Gastrocnemius medialis (tissue), 4 donors: ENCODE data around the gene DOCK3. TPM values are rescaled to one million over a fixed set of nuclear protein-coding genes. Genes with fewer than 3 reads are reported as not detected.
"Not testable (repeated sequence)": the region's sequence is repeated elsewhere in the genome, so short reads cannot be mapped to it uniquely, and the experiment has no call there.

Experiments used
- ATAC-seq, 2 donors: fragments of 150-250 bp; one replicate each; pipeline ENCODE4 v1.9.1; 2016
- DNase-seq, 2 donors: peaks; one replicate each; pipeline ENCODE4 v3.0.0-alpha.2; 2019
- H3K27ac ChIP-seq, 4 donors: fragments of 200-600 bp; sonication (generic); 1 replicate in 1 of 4; 2 replicates in 3 of 4; pipeline ENCODE4 v1.5.1; 2016 to 2018; ENCODE audit warnings: mild to moderate bottlenecking in 2 of 4, moderate library complexity in 1 of 4
- H3K27me3 ChIP-seq, 3 donors: fragments of 200-600 bp; sonication (generic) in 2 of 3; 1 replicate in 1 of 3; 2 replicates in 2 of 3; pipeline versions ENCODE4 v1.5.1 to v1.6.0; 2016 to 2019; ENCODE audit warnings: mild to moderate bottlenecking in 1 of 3, moderate library complexity in 1 of 3
- H3K36me3 ChIP-seq, 2 donors: fragments of 200-600 bp; sonication (generic) in 1 of 2; one replicate each; pipeline ENCODE4 v1.5.1; 2017 to 2018
- H3K4me1 ChIP-seq, 2 donors: fragments of 200-600 bp; sonication (generic) in 1 of 2; one replicate each; pipeline ENCODE4 v1.5.1; 2016 to 2017; ENCODE audit warnings: mild to moderate bottlenecking in 2 of 2
- H3K4me3 ChIP-seq, 4 donors: fragments of 200-600 bp; sonication (generic) in 3 of 4; 1 replicate in 1 of 4; 2 replicates in 3 of 4; pipeline ENCODE4 v1.5.1; 2016 to 2019; ENCODE audit warnings: mild to moderate bottlenecking in 2 of 4
- H3K9me3 ChIP-seq, 3 donors: fragments of 200-600 bp; sonication (generic) in 2 of 3; 1 replicate in 1 of 3; 2 replicates in 2 of 3; pipeline ENCODE4 v1.5.1; 2016 to 2019
- POLR2A ChIP-seq, 2 donors: fragments of 450-650 bp; IDR thresholded peaks; one replicate each; pipeline ENCODE4 v1.6.1; 2017; ENCODE audit warnings: antibody characterized with exemption in 2 of 2, mild to moderate bottlenecking in 2 of 2, moderate library complexity in 2 of 2
- in situ Hi-C, 4 donors: fragments of 200-750 bp; cut with MboI; loops; one replicate each; pipeline versions ENCODE4 v1.15.0 to v1.8.0; 2017; ENCODE audit warnings: low sequenced_read_pairs in 4 of 4
- intact Hi-C: fragments of 100-400 bp; cut with DNase I; formaldehyde crosslinking; loops from one replicate; pipeline ENCODE4 v1.15.1; 2023; ENCODE audit warnings: low total_unique reads
- total RNA-seq, 4 donors: library from RNA; depleted of rRNA; stranded (reverse); fragments of >200 nt; gene quantifications; one replicate each; pipeline versions ENCODE4 v1.1.0 to v1.2.3, GENCODE V29; 2016
- TF ChIP-seq, protein P1 (sequence below), 5 experiments: fragments of 450-650 bp in 3 of 5; fragments of 200-600 bp in 2 of 5; sonication (generic) in 2 of 5; IDR thresholded peaks in 4 of 5; conservative IDR thresholded peaks in 1 of 5; 1 replicate in 4 of 5; 2 replicates in 1 of 5; pipeline ENCODE4 v1.5.1; 2016 to 2019; ENCODE audit warnings: antibody characterized with exemption in 5 of 5, mild to moderate bottlenecking in 3 of 5, moderate library complexity in 3 of 5

Gene DOCK3
- total RNA-seq, 4 donors from 2014 or later = 0.61 to 3.1 (median 0.73) TPM

DNA sequence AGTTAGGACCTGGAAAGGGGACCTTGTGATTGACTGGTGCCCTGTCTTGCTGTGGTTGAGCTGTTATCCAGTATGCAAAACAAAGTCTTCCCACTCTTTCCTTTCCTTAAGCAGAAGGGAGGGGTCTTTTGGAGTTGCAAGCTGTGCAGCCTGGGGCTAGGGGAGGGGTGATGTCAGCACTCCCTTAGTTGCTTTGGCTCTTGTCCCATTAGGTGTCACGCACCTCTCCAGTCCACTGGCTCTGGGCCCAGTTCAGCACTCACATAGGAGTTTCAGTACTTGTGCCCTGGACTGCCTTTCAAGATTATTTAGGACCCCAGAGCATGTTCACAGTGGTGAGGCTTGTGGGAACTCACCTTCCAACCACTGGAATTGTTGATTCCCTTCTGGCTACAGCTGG is 238.5 kb downstream of the DOCK3 start:
- no peaks in the 10 kb centered on the region for H3K27me3 ChIP-seq
- no peaks in the 10 kb centered on the region for H3K36me3 ChIP-seq
- no peak for TF ChIP-seq POLR2A (IDR thresholded peaks at IDR 0.05)
- TF ChIP-seq, protein P1, sequence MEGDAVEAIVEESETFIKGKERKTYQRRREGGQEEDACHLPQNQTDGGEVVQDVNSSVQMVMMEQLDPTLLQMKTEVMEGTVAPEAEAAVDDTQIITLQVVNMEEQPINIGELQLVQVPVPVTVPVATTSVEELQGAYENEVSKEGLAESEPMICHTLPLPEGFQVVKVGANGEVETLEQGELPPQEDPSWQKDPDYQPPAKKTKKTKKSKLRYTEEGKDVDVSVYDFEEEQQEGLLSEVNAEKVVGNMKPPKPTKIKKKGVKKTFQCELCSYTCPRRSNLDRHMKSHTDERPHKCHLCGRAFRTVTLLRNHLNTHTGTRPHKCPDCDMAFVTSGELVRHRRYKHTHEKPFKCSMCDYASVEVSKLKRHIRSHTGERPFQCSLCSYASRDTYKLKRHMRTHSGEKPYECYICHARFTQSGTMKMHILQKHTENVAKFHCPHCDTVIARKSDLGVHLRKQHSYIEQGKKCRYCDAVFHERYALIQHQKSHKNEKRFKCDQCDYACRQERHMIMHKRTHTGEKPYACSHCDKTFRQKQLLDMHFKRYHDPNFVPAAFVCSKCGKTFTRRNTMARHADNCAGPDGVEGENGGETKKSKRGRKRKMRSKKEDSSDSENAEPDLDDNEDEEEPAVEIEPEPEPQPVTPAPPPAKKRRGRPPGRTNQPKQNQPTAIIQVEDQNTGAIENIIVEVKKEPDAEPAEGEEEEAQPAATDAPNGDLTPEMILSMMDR (IDR thresholded peaks at IDR 0.05 in 4 of 5, conservative IDR thresholded peaks at IDR 0.05 in 1 of 5) = no peak
- no peak for DNase-seq
- no peak for ATAC-seq
- H3K4me3 ChIP-seq = no peak overlapping the region
- H3K9me3 ChIP-seq = no peaks in the 10 kb centered on the region
- in situ Hi-C loops = no loop called here
- H3K4me1 ChIP-seq = no peaks in the 10 kb centered on the region
- intact Hi-C loops = no loop called here
- H3K27ac ChIP-seq = no peak overlapping the region

DNA sequence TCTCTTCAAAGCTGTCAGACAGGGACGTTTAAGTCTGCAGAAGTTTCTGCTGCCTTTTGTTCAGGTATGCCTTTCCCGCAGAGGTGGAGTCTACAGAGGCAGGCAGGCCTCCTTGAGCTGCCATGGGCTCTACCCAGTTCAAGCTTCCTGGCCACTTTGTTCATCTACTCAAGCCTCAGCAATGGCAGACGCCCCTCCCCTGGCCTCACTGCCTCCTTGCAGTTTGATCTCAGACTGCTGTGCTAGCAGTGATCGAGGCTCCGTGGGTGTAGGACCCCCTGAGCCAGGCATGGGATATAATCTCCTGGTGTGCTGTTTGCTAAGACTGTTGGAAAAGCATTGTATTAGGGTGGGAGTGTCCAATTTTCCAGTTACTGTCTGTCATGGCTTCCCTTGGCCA is 247.3 kb downstream of the DOCK3 start:
- in situ Hi-C loops, H3K36me3 ChIP-seq, intact Hi-C loops, ATAC-seq, DNase-seq, H3K27me3 ChIP-seq, H3K4me3 ChIP-seq, H3K4me1 ChIP-seq, H3K9me3 ChIP-seq, H3K27ac ChIP-seq: not testable (repeated sequence)

DNA sequence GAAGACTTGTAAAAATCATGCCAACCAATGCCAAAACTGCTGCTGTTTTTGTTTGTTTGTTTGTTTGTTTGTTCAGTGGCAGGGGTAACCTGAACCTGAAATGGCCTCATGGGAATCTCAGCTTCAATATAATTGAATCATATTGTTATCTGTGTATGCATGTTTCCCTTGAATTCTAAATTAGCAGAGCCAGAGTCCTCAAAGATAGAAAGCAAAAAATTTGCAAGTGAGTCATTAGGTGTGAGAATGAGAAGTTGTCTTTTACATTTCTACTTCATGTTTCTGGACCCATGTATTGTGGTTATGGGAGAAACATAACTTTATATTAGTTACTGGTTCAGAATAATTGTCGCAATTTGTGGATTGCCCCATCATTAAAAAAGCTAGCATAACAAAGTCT is 249.2 kb downstream of the DOCK3 start:
- ATAC-seq = no peak
- TF ChIP-seq, protein P1 (IDR thresholded peaks at IDR 0.05 in 4 of 5, conservative IDR thresholded peaks at IDR 0.05 in 1 of 5) = no peak
- TF ChIP-seq POLR2A (IDR thresholded peaks at IDR 0.05) = no peak

DNA sequence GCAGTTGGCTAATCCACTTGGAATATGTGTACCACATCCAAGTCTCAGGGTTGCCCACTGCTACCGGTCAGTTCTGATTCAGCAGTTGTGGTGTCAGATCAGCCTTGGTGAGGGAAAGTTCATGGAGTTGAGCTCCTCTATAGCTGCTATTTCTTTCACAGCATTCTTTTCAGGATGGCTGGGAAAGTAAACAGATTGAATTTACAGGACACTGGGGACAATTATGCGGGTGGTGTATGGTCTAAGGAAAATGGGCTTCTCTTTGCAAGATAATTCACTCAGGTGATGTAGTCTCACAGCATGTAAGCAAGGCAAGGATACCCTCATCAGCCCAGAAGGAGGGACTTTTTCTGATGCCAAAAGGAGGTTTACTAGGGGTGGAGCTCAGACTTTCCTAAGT is 249.9 kb downstream of the DOCK3 start:
- H3K4me3 ChIP-seq = no peak overlapping the region
- no peak for DNase-seq
- no peaks in the 10 kb centered on the region for H3K4me1 ChIP-seq
- no peak for ATAC-seq
- no peaks in the 10 kb centered on the region for H3K27me3 ChIP-seq
- no peak overlapping the region for H3K27ac ChIP-seq
- in situ Hi-C loops (no loop called here), intact Hi-C loops (no loop called here)
- H3K36me3 ChIP-seq = no peaks in the 10 kb centered on the region
- TF ChIP-seq POLR2A (IDR thresholded peaks at IDR 0.05) = no peak
- TF ChIP-seq, protein P1 (IDR thresholded peaks at IDR 0.05 in 4 of 5, conservative IDR thresholded peaks at IDR 0.05 in 1 of 5) = no peak
- no peaks in the 10 kb centered on the region for H3K9me3 ChIP-seq

More for the DNA sequence above, 249.2 kb downstream of the DOCK3 start:
- Histone ChIP-seq H3K36me3 (no peaks in the 10 kb centered on the region), H3K27ac (no peak overlapping the region), H3K27me3 (no peaks in the 10 kb centered on the region), H3K4me1 (no peaks in the 10 kb centered on the region), H3K4me3 (no peak overlapping the region), H3K9me3 (no peaks in the 10 kb centered on the region)
- in situ Hi-C loops (no loop called here), intact Hi-C loops (no loop called here)
- no peak for DNase-seq

DNA sequence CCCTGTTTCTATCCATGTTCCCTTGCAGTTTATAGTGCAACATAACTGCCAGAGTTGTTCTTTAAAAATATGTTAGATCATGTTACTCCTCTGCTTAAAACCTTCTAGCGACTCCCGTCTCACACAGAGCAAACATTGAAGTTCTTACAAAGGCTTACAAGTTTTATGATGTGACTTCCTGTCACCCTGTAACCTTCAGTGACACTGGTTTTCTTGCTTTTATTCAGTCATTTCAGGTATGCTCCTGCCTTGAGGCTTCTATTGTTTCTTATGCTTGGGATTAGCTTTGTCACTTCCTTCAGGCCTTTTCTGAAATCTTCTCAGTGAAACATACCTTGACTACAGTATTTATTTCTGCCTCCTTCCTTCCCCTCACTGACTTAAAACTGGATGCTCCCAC is 252.1 kb downstream of the DOCK3 start:
- Histone ChIP-seq H3K27me3 (no peaks in the 10 kb centered on the region), H3K27ac (no peak overlapping the region), H3K4me3 (no peak overlapping the region), H3K9me3 (no peaks in the 10 kb centered on the region), H3K36me3 (no peaks in the 10 kb centered on the region), H3K4me1 (no peaks in the 10 kb centered on the region)
- no peak for ATAC-seq
- TF ChIP-seq, protein P1 (IDR thresholded peaks at IDR 0.05 in 4 of 5, conservative IDR thresholded peaks at IDR 0.05 in 1 of 5) = no peak
- no peak for TF ChIP-seq POLR2A (IDR thresholded peaks at IDR 0.05)
- DNase-seq = no peak
- in situ Hi-C loops (no loop called here), intact Hi-C loops (no loop called here)
